HG03066 (cell line): Measurements from ENCODE around the gene ZSWIM3.

Experiments
- ATAC-seq: cut with Tn5 transposase; IDR thresholded peaks from one replicate; pipeline ENCODE4 v1.9.1; 2021; ENCODE audit warnings: low read depth; ENCODE audit not compliant: unreplicated experiment

Gene ZSWIM3

GRCh38 chr20:45832619-45833018, 24.8 kb upstream of the ZSWIM3 start:
- no peak for ATAC-seq

GRCh38 chr20:45833030-45833882, 24.2 kb upstream of the ZSWIM3 start, which contains the start of gene SNX21:
TSS of gene SNX21 (plus strand) at chr20:45833799. CDS start at chr20:45833920, 121 bp downstream.
- peak; percentile 53 for ATAC-seq

DNA sequence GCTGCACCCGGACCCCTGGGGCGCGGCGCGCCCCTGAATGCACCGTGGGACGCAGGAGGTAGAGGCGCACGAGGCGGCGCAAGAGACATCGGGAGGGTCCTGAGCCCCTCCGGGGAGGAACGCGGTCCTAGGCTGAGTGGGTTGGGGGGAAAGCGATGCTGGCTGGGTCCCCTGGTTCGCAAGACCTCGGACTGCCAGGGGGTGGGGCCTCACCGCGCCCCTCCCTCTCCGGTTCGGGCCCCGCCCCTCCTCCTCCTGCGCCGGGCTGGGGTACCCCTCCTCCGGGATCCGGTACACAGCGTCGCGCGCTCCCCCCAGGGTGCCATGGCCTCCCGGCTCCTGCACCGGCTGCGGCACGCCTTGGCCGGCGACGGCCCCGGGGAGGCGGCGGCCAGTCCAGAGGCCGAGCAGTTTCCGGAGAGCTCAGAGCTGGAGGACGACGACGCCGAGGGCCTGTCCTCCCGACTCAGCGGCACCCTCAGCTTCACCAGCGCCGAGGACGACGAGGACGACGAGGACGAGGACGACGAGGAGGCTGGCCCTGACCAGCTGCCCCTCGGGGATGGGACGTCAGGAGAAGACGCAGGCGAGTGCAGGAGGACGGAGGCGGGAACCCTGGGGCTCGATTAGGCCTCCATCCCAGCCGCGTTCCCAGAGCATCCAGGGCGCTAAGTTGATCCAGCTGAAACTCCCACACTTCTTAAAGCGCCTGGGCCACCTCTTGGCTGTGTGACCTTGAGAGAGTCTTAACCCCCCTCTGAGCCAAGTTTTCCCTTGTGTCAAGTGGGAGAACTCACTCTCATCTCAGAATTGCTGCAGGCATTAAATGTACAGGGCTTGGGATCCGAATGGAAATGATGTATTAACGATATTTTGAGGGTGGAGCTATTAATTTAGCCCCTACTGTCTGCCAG, 23.3 kb upstream of the ZSWIM3 start:
- ATAC-seq = peak; percentile 70

DNA sequence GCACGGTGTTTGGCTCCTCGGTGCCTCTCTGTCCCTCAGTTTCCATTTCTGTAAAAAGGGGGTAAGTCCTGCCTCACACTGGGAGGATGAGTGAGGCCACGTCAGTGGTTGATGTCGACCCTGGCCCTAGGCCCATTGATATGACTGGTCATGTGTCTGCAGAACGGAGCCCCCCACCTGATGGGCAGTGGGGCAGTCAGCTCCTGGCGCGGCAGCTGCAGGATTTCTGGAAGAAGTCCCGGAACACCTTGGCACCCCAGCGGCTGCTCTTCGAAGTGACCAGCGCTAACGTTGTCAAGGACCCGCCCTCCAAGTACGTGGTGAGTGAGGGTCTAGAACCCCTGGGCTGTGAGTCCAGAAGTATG, 22.6 kb upstream of the ZSWIM3 start:
- no peak for ATAC-seq

GRCh38 chr20:45835329-45835765, 22.1 kb upstream of the ZSWIM3 start:
- ATAC-seq = no peak

DNA sequence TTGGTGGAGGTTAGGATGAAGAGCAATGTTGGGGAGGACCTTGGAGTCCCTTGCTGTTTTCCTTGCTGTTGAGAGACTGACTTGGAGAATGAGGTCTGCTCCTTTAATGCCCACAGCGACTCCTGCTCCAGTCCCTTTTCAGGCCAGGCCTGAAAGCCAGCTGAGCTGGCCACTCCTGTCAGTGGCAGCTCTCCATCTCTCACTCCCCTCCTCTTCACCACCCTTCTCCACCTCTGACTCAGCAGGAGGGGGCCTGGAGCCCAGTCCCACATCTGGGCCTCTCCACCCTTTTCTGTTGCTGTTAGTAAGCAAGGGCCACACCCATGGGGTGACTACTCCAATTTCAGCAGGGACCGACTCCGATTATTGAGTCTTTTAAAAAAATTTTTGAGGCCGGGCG, 21.6 kb upstream of the ZSWIM3 start:
- no peak for ATAC-seq

DNA sequence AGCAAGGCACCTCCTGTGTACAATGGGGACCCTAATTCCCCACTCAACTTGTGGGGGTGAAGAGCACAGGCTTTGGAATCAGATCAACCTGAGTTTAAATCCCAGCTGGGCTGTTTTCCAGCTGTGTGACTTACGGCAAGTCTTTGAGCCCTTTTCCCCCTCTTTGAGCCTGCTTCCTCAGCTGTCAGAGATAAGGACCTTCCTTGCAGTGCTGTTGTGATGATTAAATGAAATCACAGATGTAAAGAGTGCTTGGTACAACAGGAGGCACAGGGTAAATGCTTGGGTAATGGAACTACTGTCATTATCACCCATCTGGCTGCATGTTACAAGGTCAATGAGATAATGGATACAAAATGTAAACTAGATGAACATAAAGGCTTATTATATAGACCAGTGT, 20.6 kb upstream of the ZSWIM3 start:
- ATAC-seq = no peak

DNA sequence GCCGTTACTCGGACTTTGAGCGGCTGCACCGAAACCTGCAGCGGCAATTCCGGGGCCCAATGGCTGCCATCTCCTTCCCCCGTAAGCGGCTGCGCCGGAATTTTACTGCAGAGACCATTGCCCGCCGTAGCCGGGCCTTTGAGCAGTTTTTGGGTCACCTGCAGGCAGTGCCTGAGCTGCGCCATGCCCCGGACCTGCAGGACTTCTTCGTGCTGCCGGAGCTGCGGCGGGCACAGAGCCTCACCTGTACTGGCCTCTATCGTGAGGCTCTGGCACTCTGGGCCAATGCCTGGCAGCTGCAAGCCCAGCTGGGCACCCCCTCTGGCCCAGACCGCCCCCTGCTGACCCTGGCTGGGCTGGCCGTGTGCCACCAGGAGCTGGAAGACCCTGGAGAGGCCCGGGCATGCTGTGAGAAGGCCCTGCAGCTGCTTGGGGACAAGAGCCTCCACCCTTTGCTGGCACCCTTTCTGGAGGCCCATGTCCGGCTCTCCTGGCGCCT, 16.7 kb upstream of the ZSWIM3 start:
- ATAC-seq = no peak

- ATAC-seq = no peak
These were observed 15.8 kb upstream of the ZSWIM3 start for GRCh38 chr20:45841407-45842129.

- peak; percentile 70 for ATAC-seq
These were observed 15.1 kb upstream of the ZSWIM3 start for GRCh38 chr20:45842169-45842812.

GRCh38 chr20:45843506-45843905, 13.9 kb upstream of the ZSWIM3 start:
- no peak for ATAC-seq

DNA sequence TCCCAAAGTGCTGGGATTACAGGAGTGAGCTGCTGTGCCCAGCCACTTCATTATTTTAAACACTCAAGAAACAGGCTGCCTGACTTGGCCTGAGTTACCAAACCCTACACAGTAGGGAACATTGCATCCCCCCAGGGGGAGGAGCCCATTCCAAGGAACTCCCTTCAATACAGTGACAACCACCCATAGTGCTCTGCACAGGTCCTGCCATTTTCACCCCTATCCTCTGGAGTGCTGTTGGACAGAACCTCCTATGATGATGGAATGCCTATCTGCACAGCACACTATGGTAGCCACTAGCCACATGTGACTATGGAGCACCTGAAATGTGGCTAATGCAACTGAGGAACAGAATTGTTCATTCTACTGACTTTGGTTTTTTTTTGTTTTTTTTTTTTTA, 12.0 kb upstream of the ZSWIM3 start:
- ATAC-seq = no peak

- ATAC-seq = no peak
These were observed 9.0 kb upstream of the ZSWIM3 start for GRCh38 chr20:45848421-45848820.

DNA sequence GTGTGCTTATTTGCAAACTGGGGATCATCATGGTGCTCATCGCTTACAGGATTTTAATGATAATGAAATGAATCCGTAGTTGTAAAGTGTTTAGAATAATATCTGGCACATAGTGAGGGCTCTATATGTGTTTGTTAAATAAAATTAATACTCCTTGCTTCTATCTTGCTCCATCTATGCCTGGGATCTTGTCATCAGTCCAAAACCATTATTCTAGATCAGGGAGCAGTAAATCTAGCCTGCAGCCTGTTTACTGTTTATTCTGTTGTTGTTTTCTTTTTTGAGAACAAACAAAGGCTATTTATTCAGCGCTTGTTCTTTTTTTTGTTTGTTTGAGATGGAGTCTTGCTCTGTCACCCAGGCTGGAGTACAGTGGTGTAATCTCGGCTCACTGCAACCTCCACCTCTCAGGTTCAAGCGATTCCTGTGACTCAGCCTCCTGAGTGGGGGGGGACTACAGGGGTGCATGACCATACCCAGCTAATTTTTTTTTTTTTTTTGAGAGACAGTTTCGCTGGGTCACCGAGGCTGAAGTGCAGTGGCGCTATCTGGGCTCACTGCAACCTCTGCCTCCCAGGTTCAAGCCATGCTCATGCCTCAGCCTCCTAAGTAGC, 8.3 kb upstream of the ZSWIM3 start:
- no peak for ATAC-seq

DNA sequence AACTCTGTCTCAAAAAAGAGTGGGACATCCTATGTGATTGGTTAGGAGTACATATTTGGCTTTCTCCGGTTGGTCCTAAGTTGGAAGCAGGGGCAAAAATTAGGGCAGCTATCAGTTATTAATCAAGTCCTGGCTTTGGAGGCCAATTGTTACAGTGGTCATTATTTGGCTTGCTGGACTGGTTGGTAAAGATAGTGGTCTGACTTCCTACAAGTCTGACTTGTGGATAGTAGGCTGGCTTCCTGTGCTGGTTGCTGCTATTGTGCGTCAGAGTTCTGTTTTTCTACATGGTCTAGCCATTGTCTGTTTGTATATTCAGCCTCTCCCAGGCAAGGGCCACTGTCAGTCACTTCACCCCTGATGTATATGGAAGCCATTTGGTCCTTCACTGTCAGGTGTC, 7.2 kb upstream of the ZSWIM3 start:
- no peak for ATAC-seq

DNA sequence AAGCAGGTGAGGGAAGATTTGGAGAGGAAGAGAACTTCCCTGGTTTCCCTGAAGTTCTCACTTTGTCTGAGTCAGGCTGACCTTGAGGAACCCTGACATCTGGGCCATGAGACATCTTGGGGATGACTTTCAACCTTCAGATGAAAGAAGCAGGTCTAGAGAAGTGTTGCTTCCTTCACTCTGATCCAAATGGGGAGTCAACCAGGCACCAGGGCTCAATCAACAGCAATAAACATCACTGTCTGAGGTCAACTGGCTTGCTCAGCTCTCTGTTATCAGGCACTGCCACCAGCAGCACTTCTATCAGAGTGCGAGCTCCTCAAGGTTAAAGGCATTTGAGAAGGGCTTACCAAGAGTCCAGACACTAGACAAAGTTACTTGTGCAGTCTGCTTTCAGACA, 6.5 kb upstream of the ZSWIM3 start:
- ATAC-seq = no peak

- no peak for ATAC-seq
These were observed 5.9 kb upstream of the ZSWIM3 start for GRCh38 chr20:45851501-45851900.

GRCh38 chr20:45852326-45852725, 5.1 kb upstream of the ZSWIM3 start:
- no peak for ATAC-seq

DNA sequence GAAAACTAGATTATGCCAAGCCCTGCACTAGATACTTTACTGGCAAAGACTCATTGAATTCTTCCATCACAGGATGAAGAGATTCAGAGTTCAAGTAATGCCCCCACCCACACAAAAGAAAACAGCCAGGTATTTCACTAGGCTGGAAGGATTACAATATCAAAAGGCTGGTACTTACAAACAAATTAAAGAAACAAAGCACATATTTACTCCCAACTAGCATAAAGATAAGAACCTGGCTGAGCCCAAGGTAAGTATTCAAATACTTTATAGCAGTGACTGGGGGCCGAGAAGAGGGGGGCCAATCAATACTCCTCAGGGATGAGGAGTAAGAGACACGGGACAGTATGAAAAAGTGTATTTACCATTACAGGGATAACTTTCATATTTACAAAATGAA, 3.9 kb upstream of the ZSWIM3 start:
- no peak for ATAC-seq

GRCh38 chr20:45857882-45858216, 435 bp downstream of the ZSWIM3 start:
- peak; percentile 27 for ATAC-seq
